Natural killer cell (primary cell): ENCODE measurements around the gene H2AZ2. TPM values are rescaled to one million over a fixed set of nuclear protein-coding genes. Genes with fewer than 3 reads are reported as not detected.

Source experiments
- ATAC-seq, 3 donors: fragments of 150-1000 bp in 2 of 3; fragments of 200-7000 bp in 1 of 3; cut with Tn5 transposase; 1 replicate in 1 of 3; 2 replicates in 2 of 3; pipeline ENCODE4 v1.10.0; 2021; ENCODE audit warnings: mild to moderate bottlenecking in 2 of 3, moderate library complexity in 2 of 3
- DNase-seq, 2 donors: peaks; one replicate each; pipeline versions ENCODE4 v3.0.0 to v3.0.0-alpha.2; 2013 to 2021; ENCODE audit warnings: mixed read lengths in 1 of 2
- H3K27ac ChIP-seq: one replicate; pipeline ENCODE4 v1.5.1; 2013; ENCODE audit warnings: mild to moderate bottlenecking, low read length
- H3K27me3 ChIP-seq: one replicate; pipeline ENCODE4 v1.6.1; 2013; ENCODE audit warnings: low read length; ENCODE audit not compliant: control insufficient read depth, insufficient read depth
- H3K36me3 ChIP-seq: one replicate; pipeline ENCODE4 v1.6.1; 2013; ENCODE audit warnings: low read length; ENCODE audit not compliant: control insufficient read depth, insufficient read depth
- H3K4me1 ChIP-seq: one replicate; pipeline ENCODE4 v1.6.1; 2013; ENCODE audit warnings: low read length; ENCODE audit not compliant: control insufficient read depth, insufficient read depth
- H3K4me3 ChIP-seq: one replicate; pipeline ENCODE4 v1.5.1; 2013; ENCODE audit warnings: low read length
- H3K9me3 ChIP-seq: one replicate; pipeline ENCODE4 v1.6.1; 2013; ENCODE audit warnings: low read length; ENCODE audit not compliant: control insufficient read depth, insufficient read depth
- H3K27ac Mint-ChIP-seq, 2 donors: one replicate each; pipeline ENCODE4 v1.8.0; 2022; ENCODE audit warnings: mild to moderate bottlenecking in 2 of 2, mixed read lengths in 2 of 2, moderate library complexity in 1 of 2
- H3K27me3 Mint-ChIP-seq, 2 donors: one replicate each; pipeline ENCODE4 v1.8.0; 2022; ENCODE audit warnings: low read depth in 2 of 2, mixed read lengths in 2 of 2
- H3K36me3 Mint-ChIP-seq: one replicate; pipeline ENCODE4 v1.8.0; 2022; ENCODE audit warnings: mixed read lengths
- H3K4me1 Mint-ChIP-seq, 2 donors: one replicate each; pipeline ENCODE4 v1.8.0; 2022; ENCODE audit warnings: mixed read lengths in 2 of 2
- H3K4me3 Mint-ChIP-seq: one replicate; pipeline ENCODE4 v1.8.0; 2022; ENCODE audit warnings: mild to moderate bottlenecking, moderate library complexity, mixed read lengths
- H3K9me3 Mint-ChIP-seq, 2 donors: one replicate each; pipeline ENCODE4 v1.8.0; 2022; ENCODE audit warnings: mixed read lengths in 2 of 2
- WGBS: methylation state at CpG from one replicate; pipeline ENCODE4 v1.1.7; 2013; ENCODE audit warnings: missing lambda C conversion rate; ENCODE audit not compliant: insufficient coverage; 5-methylcytosine and 5-hydroxymethylcytosine counted together
- intact Hi-C: fragments of 100-400 bp; cut with micrococcal nuclease; formaldehyde crosslinking; loops from one replicate; pipeline ENCODE4 v1.14.2; 2022
- total RNA-seq, 4 donors: library from RNA; stranded (reverse); fragments of 120-200 nt in 1 of 4; gene quantifications; one replicate each; pipeline versions ENCODE4 v1.2.3 to v1.2.4, GENCODE V29; 2013 to 2022
- TF ChIP-seq, protein P1 (sequence below): fragments of 200-600 bp; IDR thresholded peaks from one replicate; pipeline ENCODE4 v1.8.0; 2022; ENCODE audit warnings: antibody characterized with exemption

H2AZ2 gene
- total RNA-seq, 3 donors from 2014 or later (not counting 1 experiment from before 2014, with no cell fraction given) = 178 to 196 (median 190) TPM

DNA sequence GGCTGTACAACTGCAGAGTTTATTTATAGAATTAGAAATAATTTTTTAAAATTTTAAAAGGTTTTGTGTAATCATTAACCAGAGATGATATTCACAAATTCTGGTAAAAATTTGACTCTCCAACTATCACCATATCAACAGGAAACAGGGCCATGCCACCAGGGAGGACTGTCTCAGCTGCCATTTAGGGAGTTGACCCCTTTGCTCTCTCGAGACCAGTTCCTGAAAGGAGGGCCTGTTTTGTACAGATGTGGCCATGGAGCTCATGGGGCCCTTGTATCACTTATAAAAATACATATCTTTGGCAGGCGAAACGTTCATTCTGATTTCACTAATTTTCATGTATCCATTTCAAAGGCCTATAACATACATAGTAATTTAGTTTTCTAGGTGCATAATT lies 20.3 kb downstream of the H2AZ2 start:
- ATAC-seq (no peak), DNase-seq (no peak)
- Mint-ChIP-seq H3K36me3 (peaks cover 8% of the 10 kb centered on the region), H3K9me3 (no peaks in the 10 kb centered on the region), H3K4me3 (no peak overlapping the region), H3K27ac (peak overlapping the region; percentile 50 to 58), H3K4me1 (peaks cover 4 to 9% of the 10 kb centered on the region in 2 donors), H3K27me3 (no peaks in the 10 kb centered on the region)
- H3K27me3 ChIP-seq = no peaks in the 10 kb centered on the region
- H3K4me1 ChIP-seq = no peaks in the 10 kb centered on the region
- intact Hi-C loops = no loop called here
- H3K27ac ChIP-seq = no peak overlapping the region
- H3K9me3 ChIP-seq = no peaks in the 10 kb centered on the region
- no peak overlapping the region for H3K4me3 ChIP-seq
- TF ChIP-seq, protein P1, sequence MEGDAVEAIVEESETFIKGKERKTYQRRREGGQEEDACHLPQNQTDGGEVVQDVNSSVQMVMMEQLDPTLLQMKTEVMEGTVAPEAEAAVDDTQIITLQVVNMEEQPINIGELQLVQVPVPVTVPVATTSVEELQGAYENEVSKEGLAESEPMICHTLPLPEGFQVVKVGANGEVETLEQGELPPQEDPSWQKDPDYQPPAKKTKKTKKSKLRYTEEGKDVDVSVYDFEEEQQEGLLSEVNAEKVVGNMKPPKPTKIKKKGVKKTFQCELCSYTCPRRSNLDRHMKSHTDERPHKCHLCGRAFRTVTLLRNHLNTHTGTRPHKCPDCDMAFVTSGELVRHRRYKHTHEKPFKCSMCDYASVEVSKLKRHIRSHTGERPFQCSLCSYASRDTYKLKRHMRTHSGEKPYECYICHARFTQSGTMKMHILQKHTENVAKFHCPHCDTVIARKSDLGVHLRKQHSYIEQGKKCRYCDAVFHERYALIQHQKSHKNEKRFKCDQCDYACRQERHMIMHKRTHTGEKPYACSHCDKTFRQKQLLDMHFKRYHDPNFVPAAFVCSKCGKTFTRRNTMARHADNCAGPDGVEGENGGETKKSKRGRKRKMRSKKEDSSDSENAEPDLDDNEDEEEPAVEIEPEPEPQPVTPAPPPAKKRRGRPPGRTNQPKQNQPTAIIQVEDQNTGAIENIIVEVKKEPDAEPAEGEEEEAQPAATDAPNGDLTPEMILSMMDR = no peak
- H3K36me3 ChIP-seq = peaks cover 48% of the 10 kb centered on the region
- 86% methylated on average over 1 of the region's 3 CpGs for WGBS

DNA sequence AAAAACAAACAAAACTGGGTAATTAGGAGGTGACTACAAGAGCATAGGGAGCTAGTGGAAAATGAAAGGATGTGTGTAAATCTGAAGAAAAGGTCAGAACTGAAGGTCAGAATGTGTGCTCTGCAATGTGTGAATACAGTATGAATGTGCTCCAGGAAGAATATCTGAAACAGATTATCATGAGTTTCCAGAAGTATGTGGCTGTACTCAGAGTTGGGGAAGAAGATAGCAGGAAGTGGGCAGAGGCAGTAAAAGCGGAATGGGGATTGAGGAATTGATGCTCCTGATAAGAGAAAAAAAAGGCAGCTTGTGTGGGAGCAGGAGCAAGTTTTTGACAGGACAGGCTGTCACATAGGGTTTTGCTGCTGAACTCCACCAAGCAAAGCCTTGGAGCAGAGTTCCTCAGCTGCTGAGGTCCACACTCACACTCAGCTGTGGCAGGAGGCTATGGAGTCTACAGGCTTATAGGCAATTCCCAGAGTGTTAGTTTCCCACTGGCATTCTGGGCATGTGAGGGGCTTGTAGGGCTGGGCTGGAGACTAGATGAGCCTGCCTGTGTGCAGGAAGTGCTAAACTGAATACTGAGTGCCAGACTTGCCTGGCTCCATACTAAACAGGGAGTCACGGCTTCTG lies 22.9 kb downstream of the H2AZ2 start:
- H3K4me3 ChIP-seq = no peak overlapping the region
- no peaks in the 10 kb centered on the region for H3K27me3 ChIP-seq
- Mint-ChIP-seq H3K27me3 (no peaks in the 10 kb centered on the region), H3K9me3 (no peaks in the 10 kb centered on the region), H3K36me3 (peaks cover 4% of the 10 kb centered on the region), H3K4me1 (peaks cover 19 to 20% of the 10 kb centered on the region in 2 donors), H3K4me3 (no peak overlapping the region), H3K27ac (peak overlapping the region; percentile 12 to 59)
- intact Hi-C loops = no loop called here
- 75% methylated on average over 2 of the region's 2 CpGs for WGBS
- DNase-seq (no peak), ATAC-seq (peak in 1 of 3 donors; percentile 9)
- peaks cover 28% of the 10 kb centered on the region for H3K36me3 ChIP-seq
- TF ChIP-seq, protein P1 = no peak
- peaks cover 12% of the 10 kb centered on the region for H3K4me1 ChIP-seq
- no peak overlapping the region for H3K27ac ChIP-seq
- H3K9me3 ChIP-seq = no peaks in the 10 kb centered on the region

DNA sequence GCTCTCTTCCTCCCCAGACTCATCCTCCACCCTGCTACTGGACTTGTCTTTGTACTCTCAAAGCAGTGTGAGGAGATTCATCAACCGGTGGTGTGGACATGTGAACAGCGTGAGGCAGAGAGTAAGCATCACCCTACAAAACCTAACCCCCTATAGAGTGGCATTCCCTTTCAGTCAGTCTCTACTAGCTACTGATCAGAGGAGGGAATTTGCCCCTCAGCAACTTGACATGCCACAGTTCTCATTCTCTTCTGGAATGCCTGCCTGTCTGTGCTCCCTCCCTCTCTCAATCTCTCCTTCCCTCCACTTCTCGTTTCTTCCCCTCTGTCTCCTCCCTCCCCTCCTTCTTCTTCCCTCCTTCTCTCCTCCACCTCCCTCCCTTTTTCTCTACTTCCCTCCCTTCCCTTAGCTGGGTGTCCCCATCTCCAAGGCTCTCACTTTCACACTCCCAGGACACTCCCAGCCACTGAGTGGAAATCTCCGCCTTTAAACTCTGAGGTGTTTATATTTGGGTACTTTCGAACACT lies 24.6 kb downstream of the H2AZ2 start:
- ATAC-seq (peak in 1 of 3 donors; percentile 12), DNase-seq (no peak)
- Mint-ChIP-seq H3K27ac (peak overlapping the region; percentile 12 to 59), H3K4me3 (no peak overlapping the region), H3K27me3 (no peaks in the 10 kb centered on the region), H3K4me1 (peaks cover 19 to 20% of the 10 kb centered on the region in 2 donors), H3K9me3 (no peaks in the 10 kb centered on the region), H3K36me3 (no peaks in the 10 kb centered on the region)
- intact Hi-C loops = no loop called here
- Histone ChIP-seq H3K27ac (no peak overlapping the region), H3K9me3 (no peaks in the 10 kb centered on the region), H3K4me3 (no peak overlapping the region), H3K36me3 (peaks cover 12% of the 10 kb centered on the region), H3K4me1 (peaks cover 12% of the 10 kb centered on the region), H3K27me3 (no peaks in the 10 kb centered on the region)
- TF ChIP-seq, protein P1 = no peak
- 83% methylated on average over 3 of the region's 5 CpGs for WGBS

DNA sequence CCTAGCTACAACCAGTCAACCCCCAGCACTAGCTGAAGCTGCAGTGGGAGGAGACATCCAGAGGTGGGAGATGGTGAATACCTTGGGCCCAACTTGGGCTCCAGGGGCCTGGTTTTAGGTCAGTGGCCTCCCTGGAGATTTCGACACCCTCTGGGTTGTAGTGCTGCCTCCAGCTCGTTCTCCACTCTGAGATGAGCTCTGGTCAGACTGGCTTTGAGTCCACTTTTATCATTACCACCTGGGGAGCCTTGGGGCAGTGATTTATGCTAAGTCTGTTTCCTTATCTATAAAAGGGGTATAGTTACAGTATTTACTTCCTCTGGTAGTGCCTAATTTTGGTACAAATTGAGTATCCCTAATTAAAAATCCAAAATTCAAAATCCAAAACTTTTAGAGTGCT lies 28.6 kb downstream of the H2AZ2 start:
- H3K4me3 Mint-ChIP-seq = no peak overlapping the region
- no peaks in the 10 kb centered on the region for H3K36me3 Mint-ChIP-seq
- ATAC-seq = no peak
- intact Hi-C loops = no loop called here
- H3K9me3 Mint-ChIP-seq = no peaks in the 10 kb centered on the region
- H3K27me3 Mint-ChIP-seq = no peaks in the 10 kb centered on the region
- TF ChIP-seq, protein P1 = no peak
- 93% methylated on average over 2 of the region's 2 CpGs for WGBS
- Histone ChIP-seq H3K9me3 (no peaks in the 10 kb centered on the region), H3K4me1 (peaks cover 12% of the 10 kb centered on the region), H3K27me3 (no peaks in the 10 kb centered on the region), H3K36me3 (no peaks in the 10 kb centered on the region), H3K27ac (no peak overlapping the region), H3K4me3 (no peak overlapping the region)
- no peak overlapping the region for H3K27ac Mint-ChIP-seq
- peaks cover 11 to 20% of the 10 kb centered on the region in 2 donors for H3K4me1 Mint-ChIP-seq
- DNase-seq = no peak
